Measurements from ENCODE around the gene PSME4.
"Not testable (repeated sequence)": the region's sequence is repeated elsewhere in the genome, so short reads cannot be mapped to it uniquely, and the experiment has no call there.

- TF ChIP-seq CTCF, POLR2A (IDR thresholded peaks at IDR 0.05): not testable (repeated sequence)
Observed at GRCh38 chr2:53829980-53830290, 140.9 kb downstream of the PSME4 start.

All from right lobe of liver (tissue), 4 donors.